GOT3 (cell line): ENCODE measurements around the gene C4orf54.

ENCODE experiments used
- DNase-seq: peaks from one replicate; lab custom pipeline; 2025; ENCODE audit warnings: mixed read lengths; lab: John Stamatoyannopoulos, UW

The C4orf54 gene

DNA sequence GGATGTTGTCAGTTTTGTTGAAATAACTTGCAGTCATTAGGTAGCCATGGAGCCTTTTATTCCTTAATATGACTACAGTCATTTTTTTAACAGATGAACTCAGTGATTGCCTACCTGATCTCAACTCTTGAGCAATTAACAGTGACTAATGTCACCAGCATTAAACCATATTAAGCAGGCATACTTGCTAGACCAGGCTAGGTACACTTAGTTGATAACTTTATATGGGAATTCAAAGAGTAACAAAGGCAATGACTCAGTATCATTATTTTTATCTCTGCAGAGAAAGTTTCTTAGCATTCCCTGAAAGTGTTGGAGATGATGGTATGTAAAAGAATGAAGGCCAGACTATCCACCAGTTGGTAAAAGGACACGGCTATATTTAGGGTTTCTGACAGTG is at the start of gene C4orf54:
Gene C4orf54 (minus strand): TSS at position 31 of the 400 bp plus-strand sequence. CDS start 3,180 bp downstream, outside the sequence.
- no peak for DNase-seq

DNA sequence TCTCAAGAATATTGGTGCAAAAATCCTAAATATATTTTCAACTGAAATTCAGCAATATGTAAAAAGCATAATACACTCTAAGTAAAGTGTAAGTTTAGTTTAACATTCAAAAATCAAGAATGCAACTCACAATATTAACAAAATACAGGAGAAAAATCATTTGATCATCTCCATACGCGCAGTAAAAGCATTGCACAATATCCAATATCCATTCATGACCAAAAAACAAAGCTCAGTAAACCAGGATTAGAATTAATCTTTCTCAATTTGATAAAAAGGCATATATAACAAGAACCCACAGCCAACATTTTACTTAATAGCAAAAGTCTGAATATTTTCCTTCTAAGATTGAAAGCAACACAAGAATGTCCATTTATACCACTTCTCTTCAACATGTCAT is 48.3 kb upstream of the C4orf54 start:
- DNase-seq = no peak

DNA sequence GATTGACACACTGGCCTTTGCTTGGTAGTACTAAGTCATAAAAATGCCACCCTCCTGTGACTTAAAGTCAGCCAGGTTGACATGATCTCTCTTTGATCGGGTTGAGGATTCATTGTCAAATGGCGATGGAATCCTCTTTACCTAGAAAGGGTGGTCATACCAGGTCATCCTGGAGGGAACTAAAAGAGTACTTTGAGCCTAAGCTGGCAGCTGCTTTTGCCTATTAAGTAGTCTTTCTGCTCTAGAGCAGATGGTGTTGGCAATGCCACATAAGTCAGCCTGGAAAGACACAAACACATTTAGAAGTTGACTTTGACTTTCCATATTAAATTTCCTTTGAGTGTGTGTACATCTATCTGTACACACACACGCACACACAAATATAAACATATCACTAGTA is 39.2 kb upstream of the C4orf54 start:
- DNase-seq = no peak

DNA sequence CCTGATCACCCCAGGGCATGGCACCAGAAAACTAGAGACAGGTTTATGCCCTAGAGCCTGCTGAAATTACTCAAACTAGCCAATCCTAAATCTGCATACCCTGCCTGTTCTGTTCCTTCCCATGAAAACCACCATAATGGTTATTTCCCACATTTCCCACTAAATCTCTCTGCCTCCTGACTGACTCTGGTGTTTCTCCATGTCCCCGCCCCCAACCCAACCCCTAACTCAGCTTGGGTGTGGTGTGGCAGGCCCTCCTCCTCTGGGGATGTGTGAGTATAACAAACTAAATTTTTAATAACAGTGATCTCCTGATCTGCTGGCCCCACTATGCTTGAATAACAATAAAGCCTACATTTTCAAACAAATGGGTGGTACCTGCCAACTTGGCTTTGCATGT is 35.5 kb upstream of the C4orf54 start:
- DNase-seq = no peak

DNA sequence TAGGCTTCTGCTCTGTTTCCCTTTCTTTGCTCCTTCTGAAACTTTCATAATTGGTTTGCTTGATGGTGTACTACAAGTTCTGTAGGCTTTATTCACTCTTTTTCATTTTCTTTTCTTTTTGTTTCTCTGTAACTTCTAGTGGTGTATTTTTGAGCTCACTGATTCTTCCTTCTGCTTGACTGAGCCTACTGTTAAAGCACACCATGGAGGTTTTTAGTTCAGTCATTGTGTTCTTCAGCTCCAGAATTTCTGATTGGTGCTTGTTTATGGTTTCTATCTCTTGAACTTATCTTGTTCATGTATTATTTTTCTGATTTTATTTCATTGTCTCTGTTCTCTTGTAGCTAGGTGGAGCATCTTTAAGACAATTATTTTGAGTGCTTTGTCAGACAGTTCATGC is 33.4 kb upstream of the C4orf54 start:
- no peak for DNase-seq

DNA sequence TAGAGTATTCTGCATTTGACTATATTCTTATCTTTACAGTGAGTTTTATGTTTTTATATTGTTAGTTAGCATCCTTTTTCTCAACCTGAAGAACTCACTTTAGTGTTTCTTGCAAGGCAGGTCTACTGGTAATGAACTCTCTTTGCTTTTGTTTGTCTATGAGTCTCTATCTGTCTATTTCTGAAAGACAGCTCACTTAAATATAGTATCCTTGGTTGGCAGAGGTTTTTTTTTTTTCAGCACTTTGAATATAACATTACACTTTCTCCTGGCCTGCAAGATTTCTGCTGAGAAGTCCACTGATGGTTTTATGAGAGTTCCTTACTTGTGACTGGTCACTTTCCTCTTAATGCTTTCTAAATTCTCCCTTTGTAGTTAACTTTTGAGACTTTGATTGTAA is 32.8 kb upstream of the C4orf54 start:
- DNase-seq = no peak

DNA sequence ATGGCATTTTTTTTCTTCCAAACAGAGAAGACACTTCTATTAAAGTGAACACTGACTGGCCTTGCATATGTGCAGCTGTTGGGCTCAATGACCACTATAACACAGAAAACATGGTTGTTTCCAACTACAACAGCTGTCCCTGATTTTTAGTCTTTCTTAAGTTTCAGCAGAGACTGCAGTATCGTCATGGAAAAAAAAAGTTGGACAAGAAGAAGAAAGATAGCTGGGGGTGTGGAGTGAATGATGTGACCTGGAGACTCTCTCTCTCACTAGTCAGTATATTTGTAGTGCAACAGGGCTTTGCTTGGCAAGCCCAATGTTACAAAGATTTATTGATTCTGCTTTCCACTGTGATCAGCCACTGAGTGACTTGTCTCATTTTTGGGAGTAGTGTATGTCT is 29.5 kb upstream of the C4orf54 start:
- no peak for DNase-seq

DNA sequence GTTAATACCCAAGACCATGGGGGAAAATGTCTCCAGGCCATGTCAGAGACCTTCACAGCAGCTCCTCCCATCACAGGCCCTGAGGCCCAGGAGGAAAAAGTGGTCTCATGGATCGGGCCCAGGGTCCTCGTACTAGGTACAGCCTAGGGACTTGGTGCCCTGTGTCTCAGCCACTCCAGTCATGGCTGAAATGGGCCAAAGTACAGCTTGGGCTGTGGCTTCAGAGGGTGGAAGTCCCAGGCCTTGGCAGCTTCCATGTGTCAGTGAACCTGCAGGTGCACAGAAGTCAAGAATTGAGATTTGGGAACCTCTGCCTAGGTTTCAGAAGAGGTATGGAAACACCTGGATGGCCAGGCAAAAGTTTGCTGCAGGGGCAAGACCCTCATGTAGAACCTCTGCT is 27.6 kb upstream of the C4orf54 start:
- no peak for DNase-seq

DNA sequence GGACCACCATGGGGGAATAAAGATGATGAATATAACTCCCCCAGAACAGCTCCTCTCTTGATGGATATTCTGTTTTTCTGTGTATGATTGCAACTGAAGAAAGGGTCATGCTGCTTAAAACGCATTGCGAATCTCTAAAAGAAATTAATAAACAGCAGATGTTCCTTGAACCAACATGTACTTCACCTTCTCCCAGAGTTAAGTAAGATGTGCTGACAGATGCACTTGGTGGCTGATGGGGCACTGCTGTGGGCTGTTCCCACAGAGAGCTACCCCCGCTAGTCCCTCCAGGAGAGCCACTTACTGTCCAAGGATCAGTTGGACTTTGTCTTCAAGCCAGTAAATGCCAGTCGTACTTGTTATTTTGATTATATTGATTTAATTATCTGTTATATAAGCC is 26.3 kb upstream of the C4orf54 start:
- DNase-seq = no peak

DNA sequence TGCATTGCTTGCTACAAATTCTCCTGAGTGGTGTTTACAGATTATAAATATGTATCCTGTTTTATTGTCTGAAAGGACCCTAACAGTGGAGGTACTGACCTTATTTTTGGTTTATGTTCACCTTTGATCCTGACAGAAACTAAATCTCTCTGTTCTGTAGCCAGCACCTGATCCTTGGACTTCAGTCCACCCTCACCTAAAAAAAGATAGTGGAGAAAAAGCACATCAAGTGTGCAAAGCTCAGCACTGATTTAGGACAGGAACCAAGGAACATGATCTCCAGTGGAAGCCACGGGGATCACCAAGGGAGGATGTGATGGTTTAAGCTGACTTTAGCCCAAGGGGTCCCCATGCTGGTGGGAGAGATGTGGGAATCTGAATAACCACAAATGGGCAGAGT is 22.3 kb upstream of the C4orf54 start:
- DNase-seq = no peak

DNA sequence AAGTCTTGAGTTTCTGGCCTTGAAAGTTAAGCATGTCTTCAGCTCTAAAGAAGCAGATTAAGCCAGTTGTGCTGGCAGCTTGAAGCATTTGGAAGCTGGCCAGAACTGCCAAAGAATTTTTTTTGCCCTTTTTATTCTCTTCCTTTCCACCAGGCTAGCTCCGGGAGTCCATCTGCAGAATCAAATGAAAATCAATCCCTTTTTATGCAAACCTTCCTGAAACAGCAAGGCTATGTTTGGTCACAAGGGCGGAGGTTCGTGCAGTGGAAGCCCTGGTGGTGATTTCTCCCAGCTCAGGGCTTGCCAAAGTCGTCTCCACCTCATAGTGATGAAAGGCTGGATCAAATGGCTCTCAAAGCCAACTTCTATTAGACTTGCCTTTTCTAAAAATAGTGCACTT is 21.6 kb upstream of the C4orf54 start:
- DNase-seq = no peak

DNA sequence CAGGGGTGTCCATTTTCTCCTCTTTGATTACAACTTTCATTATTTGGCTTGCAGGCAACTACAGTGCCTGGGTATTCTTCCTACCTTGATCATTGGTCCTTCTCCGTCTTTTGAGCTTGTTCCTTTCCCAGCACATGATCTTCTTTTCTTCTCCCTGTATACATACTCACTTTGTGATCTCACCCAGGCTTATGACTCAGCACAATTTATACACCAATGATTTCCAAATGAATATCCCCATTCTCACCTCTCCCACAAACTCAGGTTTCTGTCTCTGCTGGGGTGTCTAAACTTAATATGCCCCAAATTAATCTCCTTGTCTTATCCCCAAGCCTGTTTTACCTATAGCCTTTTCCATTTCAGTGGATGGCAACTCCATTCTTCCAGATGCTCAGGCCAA is 19.5 kb upstream of the C4orf54 start:
- no peak for DNase-seq

DNA sequence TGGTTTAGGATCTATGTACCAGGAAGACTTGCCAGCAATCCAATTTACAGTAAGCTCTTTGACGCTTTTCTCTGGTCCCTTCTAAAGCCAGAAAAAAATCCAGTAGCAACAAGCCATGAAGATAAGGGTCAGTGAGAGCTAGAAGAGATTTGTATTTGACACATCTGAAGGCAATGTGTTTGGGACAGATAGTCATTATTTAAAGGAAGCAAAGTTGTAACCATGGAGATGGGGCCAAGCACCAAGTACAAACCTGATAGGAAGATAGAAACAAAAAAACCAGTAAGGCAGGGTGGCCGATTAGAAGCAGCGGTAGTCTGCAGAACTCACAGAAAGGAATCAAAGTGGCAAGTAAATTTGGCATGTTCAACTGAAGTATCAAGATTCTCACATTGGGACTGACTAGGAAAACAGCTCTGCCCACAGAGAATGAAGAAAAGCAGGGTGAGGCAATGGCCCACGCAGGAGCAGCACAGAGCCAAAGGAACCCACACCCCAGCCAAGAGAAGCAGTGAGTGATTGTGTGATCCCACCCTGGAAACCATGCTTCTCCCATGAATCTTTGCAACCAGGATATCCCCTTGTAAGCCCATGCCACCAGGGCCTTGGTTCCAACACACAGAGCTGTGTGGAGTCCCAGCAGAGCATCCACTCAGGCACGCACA is 12.9 kb upstream of the C4orf54 start:
- no peak for DNase-seq

DNA sequence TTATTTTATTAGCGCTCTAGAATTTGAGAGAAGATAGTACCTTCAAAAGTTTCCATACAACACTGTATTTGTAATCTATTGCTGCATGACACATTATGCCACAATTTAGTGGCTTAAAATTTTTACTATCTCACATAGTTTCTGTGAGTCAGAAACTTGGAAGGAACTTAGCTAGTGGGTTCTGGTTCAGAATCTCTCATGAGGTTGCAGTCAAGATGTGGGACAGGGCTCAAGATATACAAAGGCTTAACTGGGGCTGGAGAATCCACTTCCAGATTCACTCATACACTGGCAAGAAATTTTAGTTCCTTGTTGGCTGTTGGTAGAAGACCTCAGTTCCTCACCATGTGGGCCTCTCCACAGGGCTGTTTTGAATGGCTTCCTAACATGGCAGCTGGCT is 11.5 kb upstream of the C4orf54 start:
- DNase-seq = no peak

DNA sequence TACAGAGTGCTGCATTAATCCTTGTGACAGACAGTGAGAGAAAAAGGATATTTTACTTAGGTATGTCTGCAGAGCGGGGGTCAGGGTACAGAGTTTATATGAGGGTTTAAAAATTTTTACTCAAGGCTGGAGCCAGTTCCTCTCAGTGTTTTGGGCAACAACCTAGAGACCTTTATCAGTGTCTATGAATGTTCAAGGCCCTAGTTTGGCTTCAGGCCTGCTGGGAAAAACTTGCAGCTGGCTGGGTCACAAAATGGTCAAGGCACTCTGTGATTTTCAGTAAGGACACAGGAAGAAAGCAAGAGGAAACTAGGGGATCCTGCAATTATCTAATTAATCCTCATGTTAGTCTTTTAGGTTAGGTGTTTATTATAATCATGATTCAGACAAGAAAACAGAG is 10.8 kb upstream of the C4orf54 start:
- DNase-seq = no peak

DNA sequence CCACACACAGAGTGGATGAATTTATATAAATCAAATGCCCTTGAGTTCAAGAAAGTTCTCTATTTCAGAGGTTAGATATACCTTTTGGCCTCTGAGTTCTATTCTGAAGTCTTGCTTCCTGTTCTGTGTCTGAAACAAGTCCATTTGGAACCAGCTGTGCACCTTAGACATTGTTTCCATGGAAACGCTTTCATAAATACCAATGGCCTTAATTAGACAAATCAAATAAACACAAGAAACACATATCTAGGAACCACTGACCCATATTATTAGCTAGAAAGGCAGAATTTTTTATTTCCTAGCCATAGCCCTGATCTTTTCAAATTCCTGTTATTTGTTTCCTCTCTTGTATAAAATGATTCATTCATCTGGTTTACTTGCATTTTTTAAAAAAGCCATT is 8.4 kb upstream of the C4orf54 start:
- DNase-seq = no peak

DNA sequence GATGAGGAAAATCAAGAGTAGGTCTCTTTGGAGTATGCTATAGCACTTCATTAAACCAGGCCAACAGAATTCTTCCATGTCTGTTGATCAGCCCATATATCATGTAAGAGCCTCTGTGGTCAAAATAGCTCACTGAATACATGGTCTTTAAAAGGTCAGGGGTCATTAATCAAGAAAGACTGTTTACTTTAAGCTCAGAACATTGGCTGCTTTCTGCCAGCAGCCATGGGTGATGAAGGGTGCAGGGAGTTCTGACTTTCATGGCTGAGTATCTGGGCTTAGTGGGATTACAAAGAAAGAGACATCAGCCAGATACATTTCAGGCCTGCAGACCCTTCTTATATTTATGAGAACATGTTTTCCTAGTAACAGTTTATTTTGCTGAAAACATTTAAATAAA is 7.1 kb upstream of the C4orf54 start:
- no peak for DNase-seq

DNA sequence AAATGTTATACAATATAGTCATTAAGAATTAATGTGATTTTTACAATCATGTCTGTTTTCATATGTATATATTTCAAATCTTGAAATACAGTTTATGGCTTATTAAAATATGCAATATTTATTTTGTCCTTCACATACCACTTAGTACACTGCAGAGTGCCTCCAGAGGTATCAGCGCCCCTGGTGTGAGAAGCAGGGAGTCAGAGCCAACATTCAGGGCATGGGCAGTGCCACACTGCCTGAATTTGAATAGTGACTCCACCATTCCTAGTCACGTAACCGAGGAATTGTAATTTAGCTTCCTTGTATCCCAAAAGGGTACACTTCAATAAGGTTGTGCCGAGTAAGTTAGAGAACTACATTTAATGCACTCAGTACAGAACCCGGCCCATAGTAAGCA is 4.3 kb upstream of the C4orf54 start:
- no peak for DNase-seq

DNA sequence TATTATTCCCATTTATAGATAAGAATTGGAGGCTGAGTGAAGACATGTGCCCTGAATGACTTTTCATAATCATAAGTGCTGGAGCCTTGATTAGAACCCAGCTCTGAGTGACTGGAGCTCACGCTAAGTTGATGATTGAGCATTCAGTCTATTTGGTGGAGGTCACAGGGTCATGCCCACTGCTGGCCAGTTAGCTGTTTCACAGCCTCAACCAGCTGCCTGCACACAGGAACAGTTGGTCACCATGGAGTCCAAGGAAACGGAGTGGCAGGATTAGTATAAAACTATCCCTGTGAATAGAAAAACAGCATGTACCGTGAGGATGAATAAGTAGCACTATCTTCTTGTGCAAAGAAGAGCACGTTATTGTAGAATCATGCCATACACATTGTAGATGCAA is 1.0 kb upstream of the C4orf54 start:
- no peak for DNase-seq

DNA sequence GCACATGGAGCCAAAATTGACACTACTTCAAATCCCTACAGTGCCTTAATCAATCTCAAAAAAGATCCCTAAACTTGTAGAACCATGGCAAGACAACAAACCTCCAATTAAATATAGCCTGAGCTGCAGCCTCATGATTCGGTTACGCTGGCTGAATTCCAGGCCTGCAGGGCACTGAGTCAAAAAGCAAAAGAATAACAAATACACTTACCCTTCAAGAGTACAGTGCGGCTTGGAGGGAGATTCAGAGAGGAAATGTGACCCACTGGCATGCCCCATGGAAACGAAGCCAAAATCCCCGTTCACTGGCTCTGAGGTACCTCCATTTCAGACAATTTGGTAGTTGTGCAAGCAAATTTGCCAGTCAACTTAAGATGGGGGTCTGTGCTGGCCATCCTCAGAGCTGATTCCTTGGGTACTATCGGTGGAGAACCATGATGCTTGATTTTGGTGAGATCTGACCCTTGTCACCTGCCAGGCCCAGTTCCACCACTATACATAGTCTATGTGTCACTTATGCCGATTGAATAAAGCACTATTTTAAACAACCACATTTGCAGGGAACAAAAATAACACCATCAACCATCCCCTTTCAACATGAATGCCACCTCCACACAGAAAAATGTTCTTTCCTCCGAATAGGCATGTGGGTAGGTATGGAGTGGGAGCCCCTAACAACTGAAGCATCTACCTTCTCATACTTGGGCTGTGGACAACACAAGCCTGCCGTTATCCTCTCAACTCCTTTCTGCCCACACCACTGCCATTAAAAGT is 2.1 kb downstream of the C4orf54 start:
- DNase-seq = no peak

DNA sequence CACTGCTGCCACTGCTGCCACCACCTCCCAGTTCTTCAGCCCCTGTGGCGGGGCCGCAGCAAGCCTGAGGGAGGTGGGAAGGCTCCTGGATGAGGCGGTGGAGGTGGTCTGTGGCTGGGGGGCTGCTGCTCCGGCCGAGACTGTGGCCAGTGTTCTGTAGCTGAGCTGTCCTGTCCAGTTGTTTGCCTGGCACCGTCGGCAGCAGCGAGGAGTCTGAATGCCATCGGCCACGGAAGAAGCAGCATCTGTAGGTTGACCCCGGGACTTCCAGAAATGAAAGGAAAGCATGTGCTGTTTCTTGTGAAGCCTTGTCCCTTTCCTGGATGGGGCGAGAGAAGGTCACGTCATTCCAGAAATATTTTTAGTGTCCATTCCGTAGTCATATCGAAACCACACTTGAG is 3.3 kb downstream of the C4orf54 start:
- DNase-seq = no peak

DNA sequence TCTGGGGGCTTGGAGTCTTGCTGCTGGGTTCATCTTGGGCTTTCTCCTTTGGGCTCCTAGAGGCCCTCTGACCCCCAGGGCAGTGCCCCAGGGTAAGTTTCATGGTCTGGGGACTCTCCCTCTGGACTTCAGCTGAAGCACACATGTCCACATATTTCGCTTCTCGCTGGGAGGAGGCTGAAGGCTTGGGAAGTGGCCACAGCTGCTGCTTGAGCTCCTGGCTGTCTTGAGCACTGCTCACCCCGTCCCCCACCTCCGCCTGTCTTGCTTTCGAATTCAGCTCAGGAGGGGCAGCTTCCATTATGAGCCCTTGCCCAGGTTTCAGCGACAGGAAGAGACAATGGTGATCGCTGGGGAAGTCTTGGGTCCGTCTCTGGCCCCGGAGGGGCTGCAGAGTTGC is 3.7 kb downstream of the C4orf54 start:
- no peak for DNase-seq

DNA sequence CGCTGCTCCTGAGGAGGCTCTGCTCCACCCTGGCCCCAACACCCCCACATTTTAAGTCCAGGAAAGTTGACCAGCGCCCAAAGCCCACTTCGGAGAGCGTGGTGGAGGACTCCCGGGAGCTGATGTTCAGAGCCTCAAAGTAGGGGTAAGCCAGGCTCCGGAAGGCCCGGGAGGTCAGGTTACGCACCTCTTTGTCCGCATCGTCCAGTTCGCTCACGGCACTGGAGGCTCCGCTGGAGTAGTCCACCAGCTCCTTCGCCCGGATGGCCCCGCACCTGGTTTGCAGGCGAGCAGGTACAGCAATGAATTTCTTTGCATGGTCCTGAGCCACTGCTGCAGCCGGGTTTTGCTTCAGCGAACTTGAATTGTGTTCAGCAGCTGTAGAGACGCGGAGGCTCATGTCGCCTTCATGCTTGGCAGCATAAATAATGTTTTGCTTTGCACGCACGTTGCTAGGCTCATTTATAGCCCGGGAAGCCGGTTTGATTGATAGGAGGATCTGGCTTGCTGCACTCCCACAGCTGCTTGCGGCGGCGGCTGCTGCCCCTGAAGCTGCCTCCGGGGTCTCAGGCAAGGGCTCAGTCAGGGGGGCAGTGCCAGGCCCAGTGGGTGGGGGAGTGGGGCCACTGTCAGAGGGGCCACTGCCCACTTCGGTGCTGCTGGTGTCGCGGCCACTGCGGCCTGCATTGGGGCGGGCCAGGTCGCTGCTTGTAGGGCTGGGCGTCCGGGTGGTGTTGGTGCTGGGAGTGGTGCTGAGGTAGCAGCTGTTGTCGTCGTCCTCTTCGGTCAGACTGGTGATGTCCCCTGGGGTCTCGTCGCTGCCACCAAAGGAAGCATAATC is 4.8 kb downstream of the C4orf54 start:
- DNase-seq = no peak
